ENCODE measurements around the gene SPTBN1.

DNA sequence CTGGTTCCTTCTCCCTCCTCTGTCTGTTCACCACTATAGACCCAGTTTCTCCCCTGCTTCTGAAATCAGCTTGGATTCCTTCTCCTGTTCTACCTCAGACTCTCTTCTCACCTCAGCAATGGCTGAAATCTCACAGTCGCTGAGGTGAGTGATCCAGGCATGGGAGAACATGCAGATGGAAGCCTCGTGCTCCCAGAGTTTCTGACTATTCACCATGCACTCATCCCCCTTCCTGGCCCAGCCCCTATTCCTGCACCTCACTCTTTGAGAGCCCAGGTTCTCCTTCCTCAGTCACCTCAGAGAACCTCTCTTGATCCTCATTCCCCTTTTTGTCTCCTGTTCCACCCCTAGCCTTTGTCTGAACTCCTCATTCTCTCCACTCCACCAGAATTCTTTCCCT, 78.5 kb downstream of the SPTBN1 start:
- no peak for TF ChIP-seq CTCF (conservative IDR thresholded peaks at IDR 0.05; ENCODE audit: low read depth, low read length)
- TF ChIP-seq, protein P1, sequence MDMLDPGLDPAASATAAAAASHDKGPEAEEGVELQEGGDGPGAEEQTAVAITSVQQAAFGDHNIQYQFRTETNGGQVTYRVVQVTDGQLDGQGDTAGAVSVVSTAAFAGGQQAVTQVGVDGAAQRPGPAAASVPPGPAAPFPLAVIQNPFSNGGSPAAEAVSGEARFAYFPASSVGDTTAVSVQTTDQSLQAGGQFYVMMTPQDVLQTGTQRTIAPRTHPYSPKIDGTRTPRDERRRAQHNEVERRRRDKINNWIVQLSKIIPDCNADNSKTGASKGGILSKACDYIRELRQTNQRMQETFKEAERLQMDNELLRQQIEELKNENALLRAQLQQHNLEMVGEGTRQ (IDR thresholded peaks at IDR 0.05; ENCODE audit: low read depth, low read length) = no peak
- no peak for TF ChIP-seq MXI1 (IDR thresholded peaks at IDR 0.05; ENCODE audit: borderline replicate concordance, low read depth, low read length)
- no peak for TF ChIP-seq RAD21 (IDR thresholded peaks at IDR 0.05; ENCODE audit: low read length)
- no peak for TF ChIP-seq BHLHE40 (IDR thresholded peaks at IDR 0.05; ENCODE audit: low read depth, low read length)
- TF ChIP-seq POLR2A (IDR thresholded peaks at IDR 0.05; ENCODE audit: low read depth, low read length) = no peak
- TF ChIP-seq MAFK (IDR thresholded peaks at IDR 0.05; ENCODE audit: low read depth, low read length) = no peak

All from IMR-90 (cell line).